Cardiac fibroblast (primary cell): Measurements from ENCODE around the gene ARIH2.

ENCODE experiments used
- DNase-seq, 2 donors: peaks; one replicate each; pipeline versions ENCODE4 v3.0.0 to v3.0.0-alpha.2; 2010; ENCODE audit warnings: low read depth in 2 of 2
- H3K4me3 ChIP-seq, 2 donors: replicated peaks in 1 of 2; 1 replicate in 1 of 2; 2 replicates in 1 of 2; pipeline ENCODE4 v1.5.1; 2011; ENCODE audit warnings: low read depth in 2 of 2, low read length in 2 of 2, mild to moderate bottlenecking in 2 of 2, moderate library complexity in 1 of 2
- TF ChIP-seq, protein P1 (sequence below): IDR thresholded peaks from one replicate; pipeline ENCODE4 v1.5.1; 2011; ENCODE audit warnings: low read depth, mild to moderate bottlenecking, low read length, inconsistent platforms

The ARIH2 gene

DNA sequence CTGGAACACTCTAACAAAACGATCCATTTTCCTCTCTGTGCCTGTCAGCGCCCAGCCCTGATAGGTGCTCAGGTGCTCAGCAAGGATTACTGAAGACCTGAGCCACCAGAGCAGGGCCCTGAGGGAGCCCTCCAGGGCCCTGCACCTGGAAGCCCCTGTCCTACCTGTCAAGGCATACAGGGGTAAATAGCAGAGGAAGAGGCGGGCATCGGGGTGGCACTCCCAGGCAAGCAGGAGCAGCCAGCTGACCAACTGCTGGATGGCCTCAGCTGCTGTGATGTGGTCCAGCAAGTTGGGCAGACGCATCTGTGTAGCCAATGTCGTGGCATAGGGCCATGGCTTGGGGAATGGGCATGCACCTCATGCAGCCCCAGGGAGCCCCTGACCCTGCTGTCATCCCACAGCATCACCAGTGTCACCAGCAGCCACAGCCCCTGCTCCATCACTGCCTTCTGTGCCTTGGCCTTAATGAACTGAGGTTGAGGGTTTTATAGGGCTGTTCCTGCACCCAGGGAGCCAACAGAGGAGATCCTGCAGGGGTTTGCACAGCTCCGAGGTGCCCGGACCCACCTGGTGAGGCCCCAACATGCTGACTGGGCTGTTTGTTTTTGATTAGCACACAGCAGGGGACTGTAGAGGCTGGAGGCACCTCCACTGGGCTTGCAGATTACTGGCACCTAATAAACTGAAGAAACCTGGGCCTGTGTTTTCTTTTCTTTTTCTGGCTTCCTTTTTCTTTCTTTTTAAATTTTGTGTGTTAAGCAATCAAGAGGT lies 80.6 kb downstream of the ARIH2 start:
- TF ChIP-seq, protein P1, sequence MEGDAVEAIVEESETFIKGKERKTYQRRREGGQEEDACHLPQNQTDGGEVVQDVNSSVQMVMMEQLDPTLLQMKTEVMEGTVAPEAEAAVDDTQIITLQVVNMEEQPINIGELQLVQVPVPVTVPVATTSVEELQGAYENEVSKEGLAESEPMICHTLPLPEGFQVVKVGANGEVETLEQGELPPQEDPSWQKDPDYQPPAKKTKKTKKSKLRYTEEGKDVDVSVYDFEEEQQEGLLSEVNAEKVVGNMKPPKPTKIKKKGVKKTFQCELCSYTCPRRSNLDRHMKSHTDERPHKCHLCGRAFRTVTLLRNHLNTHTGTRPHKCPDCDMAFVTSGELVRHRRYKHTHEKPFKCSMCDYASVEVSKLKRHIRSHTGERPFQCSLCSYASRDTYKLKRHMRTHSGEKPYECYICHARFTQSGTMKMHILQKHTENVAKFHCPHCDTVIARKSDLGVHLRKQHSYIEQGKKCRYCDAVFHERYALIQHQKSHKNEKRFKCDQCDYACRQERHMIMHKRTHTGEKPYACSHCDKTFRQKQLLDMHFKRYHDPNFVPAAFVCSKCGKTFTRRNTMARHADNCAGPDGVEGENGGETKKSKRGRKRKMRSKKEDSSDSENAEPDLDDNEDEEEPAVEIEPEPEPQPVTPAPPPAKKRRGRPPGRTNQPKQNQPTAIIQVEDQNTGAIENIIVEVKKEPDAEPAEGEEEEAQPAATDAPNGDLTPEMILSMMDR = no peak
- no peak for DNase-seq
- H3K4me3 ChIP-seq = no peak overlapping the region

DNA sequence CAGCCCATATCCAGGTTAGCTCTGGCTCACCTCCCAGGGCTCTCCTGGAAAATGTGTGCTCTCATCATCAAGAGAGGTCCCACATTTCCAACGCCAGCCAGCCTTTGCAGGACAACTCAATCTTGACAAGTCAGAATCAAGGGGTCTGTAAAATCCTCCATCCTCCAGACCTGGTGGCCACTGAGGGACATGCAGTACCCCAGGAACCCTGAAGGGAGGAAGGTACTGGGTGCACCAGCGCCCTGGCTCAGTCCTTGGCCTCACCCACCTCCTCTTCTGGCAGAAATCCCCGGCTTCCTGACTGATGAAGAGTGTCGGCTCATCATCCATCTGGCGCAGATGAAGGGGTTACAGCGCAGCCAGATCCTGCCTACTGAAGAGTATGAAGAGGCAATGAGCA lies 82.5 kb downstream of the ARIH2 start:
- H3K4me3 ChIP-seq = no peak overlapping the region
- no peak for DNase-seq
- TF ChIP-seq, protein P1 = no peak

DNA sequence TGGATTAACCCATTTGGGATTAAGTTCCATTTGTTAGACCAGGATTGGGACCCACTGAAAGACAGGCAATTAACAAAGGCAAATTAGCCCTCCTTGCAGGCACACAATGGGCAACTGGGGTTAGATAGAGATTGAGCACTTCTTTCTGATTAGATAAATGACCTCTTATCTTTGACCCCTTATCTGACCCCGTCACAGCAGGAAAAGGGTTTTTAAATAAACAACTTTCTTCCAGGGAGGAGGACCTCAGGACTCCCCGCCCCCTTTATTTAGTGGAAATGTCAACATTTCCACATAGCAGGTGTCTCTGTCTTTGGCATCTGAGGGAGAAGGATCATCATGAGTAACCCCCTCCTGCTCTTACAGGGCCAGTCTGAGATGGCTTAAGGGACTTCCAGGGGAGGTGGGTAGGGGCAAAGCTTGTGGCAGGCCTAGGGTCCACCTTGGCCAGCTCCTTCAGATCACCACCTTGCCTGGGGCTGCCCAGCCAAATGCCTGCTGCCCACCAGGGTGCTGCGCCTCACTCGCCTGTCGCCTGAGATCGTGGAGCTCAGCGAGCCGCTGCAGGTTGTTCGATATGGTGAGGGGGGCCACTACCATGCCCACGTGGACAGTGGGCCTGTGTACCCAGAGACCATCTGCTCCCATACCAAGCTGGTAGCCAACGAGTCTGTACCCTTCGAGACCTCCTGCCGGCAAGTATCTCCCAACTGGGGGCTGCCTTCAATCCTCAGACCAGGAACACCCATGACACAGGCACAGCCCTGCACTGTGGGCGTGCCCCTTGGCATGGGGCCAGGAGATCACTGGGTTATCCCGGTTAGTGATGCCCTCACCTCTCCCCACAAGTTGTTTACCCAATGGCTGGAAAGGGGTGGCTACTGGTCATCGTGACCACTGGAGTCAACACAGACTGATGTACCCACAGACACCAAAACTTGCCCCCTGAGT lies 86.0 kb downstream of the ARIH2 start:
- TF ChIP-seq, protein P1 = no peak
- no peak for DNase-seq
- no peak overlapping the region for H3K4me3 ChIP-seq

DNA sequence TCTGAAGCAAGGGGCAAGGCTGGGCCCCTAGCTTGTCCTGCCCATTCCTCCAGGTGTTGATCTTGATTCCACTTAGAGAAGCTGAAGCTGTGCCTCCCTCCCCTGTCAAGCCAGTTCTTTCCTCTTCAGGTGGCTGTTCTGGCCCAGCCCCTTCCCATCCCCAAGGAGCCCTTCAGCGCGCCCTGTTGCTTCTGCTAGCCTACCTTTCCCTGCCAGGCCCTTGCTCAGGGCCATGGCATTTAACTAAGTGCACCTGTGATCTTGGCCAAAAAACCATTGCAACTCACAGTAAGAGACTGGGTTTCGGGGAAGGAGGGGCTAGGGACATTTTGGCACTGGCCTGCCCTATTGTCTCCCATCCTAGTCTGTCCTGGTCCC lies 86.7 kb downstream of the ARIH2 start:
- TF ChIP-seq, protein P1 = no peak
- no peak overlapping the region for H3K4me3 ChIP-seq
- DNase-seq = no peak

DNA sequence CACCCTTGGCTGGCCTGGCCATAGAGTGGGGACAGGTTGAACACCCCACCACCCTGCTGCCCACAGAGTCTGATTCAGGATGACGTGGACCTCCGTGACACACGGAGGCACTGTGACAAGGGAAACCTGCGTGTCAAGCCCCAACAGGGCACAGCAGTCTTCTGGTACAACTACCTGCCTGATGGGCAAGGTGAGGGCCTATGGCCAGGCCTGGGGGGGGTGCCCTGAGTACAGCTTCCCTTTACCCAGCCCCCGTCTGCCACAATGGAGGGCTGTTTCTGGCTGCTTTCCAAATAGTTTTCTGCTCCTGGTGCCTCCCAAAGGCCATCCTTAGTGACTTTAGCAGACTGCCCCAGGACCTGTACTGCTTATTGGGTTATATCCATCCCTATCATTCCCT lies 87.4 kb downstream of the ARIH2 start:
- DNase-seq = no peak
- peak overlapping the region; percentile 64 to 88 for H3K4me3 ChIP-seq
- TF ChIP-seq, protein P1 = no peak

DNA sequence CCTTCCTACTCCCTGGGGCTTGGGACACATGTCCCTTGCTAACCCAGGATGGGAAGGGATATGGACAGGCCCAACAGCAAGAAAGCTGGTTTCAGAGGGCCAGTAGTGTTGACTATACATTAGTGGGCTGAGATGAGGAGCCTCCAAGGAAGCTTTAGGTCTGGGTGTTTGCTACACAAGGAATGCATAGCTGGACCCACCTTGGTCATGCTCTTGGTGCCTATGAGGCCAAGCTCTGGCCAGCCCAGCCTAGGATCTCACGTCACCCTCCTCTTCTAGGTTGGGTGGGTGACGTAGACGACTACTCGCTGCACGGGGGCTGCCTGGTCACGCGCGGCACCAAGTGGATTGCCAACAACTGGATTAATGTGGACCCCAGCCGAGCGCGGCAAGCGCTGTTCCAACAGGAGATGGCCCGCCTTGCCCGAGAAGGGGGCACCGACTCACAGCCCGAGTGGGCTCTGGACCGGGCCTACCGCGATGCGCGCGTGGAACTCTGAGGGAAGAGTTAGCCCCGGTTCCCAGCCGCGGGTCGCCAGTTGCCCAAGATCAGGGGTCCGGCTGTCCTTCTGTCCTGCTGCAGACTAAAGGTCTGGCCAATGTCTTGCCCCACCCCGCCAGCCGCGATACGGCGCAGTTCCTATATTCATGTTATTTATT lies 87.9 kb downstream of the ARIH2 start:
- TF ChIP-seq, protein P1 = no peak
- DNase-seq = peak; percentile 53 to 72
- H3K4me3 ChIP-seq = peak overlapping the region; percentile 64 to 88
